ENCODE measurements around the gene KRAS.

The KRAS gene

GRCh38 chr12:25264862-25265261, 14.1 kb upstream of the KRAS start:
- Mint-ChIP-seq H3K27me3 (no peaks in the 10 kb centered on the region), H3K36me3 (ENCODE audit: low read depth) (no peaks in the 10 kb centered on the region), H3K27ac (no peak overlapping the region), H3K9me3 (no peaks in the 10 kb centered on the region), H3K4me1 (ENCODE audit: low read depth) (peaks cover 6% of the 10 kb centered on the region), H3K4me3 (no peak overlapping the region)
- no peak for DNase-seq

- Mint-ChIP-seq H3K36me3 (ENCODE audit: low read depth) (no peaks in the 10 kb centered on the region), H3K27me3 (no peaks in the 10 kb centered on the region), H3K4me3 (no peak overlapping the region), H3K27ac (no peak overlapping the region), H3K9me3 (no peaks in the 10 kb centered on the region), H3K4me1 (ENCODE audit: low read depth) (no peaks in the 10 kb centered on the region)
- no peak for DNase-seq
Measured at GRCh38 chr12:25264114-25264513, 13.4 kb upstream of the KRAS start.

GRCh38 chr12:25263594-25263993, 12.9 kb upstream of the KRAS start:
- H3K27ac Mint-ChIP-seq = no peak overlapping the region
- no peaks in the 10 kb centered on the region for H3K9me3 Mint-ChIP-seq
- H3K4me3 Mint-ChIP-seq = no peak overlapping the region
- H3K36me3 Mint-ChIP-seq (ENCODE audit: low read depth) = no peaks in the 10 kb centered on the region
- no peak for DNase-seq
- H3K27me3 Mint-ChIP-seq = no peaks in the 10 kb centered on the region
- no peaks in the 10 kb centered on the region for H3K4me1 Mint-ChIP-seq (ENCODE audit: low read depth)

GRCh38 chr12:25262389-25263074, 11.8 kb upstream of the KRAS start:
- Mint-ChIP-seq H3K36me3 (ENCODE audit: low read depth) (no peaks in the 10 kb centered on the region), H3K27ac (no peak overlapping the region), H3K9me3 (no peaks in the 10 kb centered on the region), H3K4me1 (ENCODE audit: low read depth) (no peaks in the 10 kb centered on the region), H3K27me3 (no peaks in the 10 kb centered on the region), H3K4me3 (no peak overlapping the region)
- DNase-seq = no peak

GRCh38 chr12:25257590-25258324, 7.0 kb upstream of the KRAS start:
- Mint-ChIP-seq H3K36me3 (ENCODE audit: low read depth) (no peaks in the 10 kb centered on the region), H3K27me3 (no peaks in the 10 kb centered on the region), H3K4me1 (ENCODE audit: low read depth) (peaks cover 10% of the 10 kb centered on the region), H3K4me3 (no peak overlapping the region), H3K9me3 (no peaks in the 10 kb centered on the region), H3K27ac (no peak overlapping the region)
- DNase-seq = no peak

- no peak for DNase-seq
- Mint-ChIP-seq H3K27me3 (no peaks in the 10 kb centered on the region), H3K27ac (no peak overlapping the region), H3K4me3 (no peak overlapping the region), H3K36me3 (ENCODE audit: low read depth) (no peaks in the 10 kb centered on the region), H3K9me3 (no peaks in the 10 kb centered on the region), H3K4me1 (ENCODE audit: low read depth) (peaks cover 15% of the 10 kb centered on the region)
Measured at GRCh38 chr12:25256826-25257225, 6.1 kb upstream of the KRAS start.

GRCh38 chr12:25256005-25256404, 5.3 kb upstream of the KRAS start:
- no peaks in the 10 kb centered on the region for H3K9me3 Mint-ChIP-seq
- H3K4me1 Mint-ChIP-seq (ENCODE audit: low read depth) = peaks cover 20% of the 10 kb centered on the region
- DNase-seq = no peak
- no peak overlapping the region for H3K4me3 Mint-ChIP-seq
- no peak overlapping the region for H3K27ac Mint-ChIP-seq
- no peaks in the 10 kb centered on the region for H3K36me3 Mint-ChIP-seq (ENCODE audit: low read depth)
- H3K27me3 Mint-ChIP-seq = no peaks in the 10 kb centered on the region

- Mint-ChIP-seq H3K27me3 (no peaks in the 10 kb centered on the region), H3K4me3 (no peak overlapping the region), H3K4me1 (ENCODE audit: low read depth) (peaks cover 25% of the 10 kb centered on the region), H3K27ac (no peak overlapping the region), H3K36me3 (ENCODE audit: low read depth) (peaks cover 6% of the 10 kb centered on the region), H3K9me3 (no peaks in the 10 kb centered on the region)
- DNase-seq = no peak
Measured at GRCh38 chr12:25254271-25254880, 3.6 kb upstream of the KRAS start.

- Mint-ChIP-seq H3K27ac (no peak overlapping the region), H3K4me3 (no peak overlapping the region), H3K36me3 (ENCODE audit: low read depth) (peaks cover 7% of the 10 kb centered on the region), H3K4me1 (ENCODE audit: low read depth) (peaks cover 30% of the 10 kb centered on the region), H3K27me3 (no peaks in the 10 kb centered on the region), H3K9me3 (no peaks in the 10 kb centered on the region)
- no peak for DNase-seq
Measured at GRCh38 chr12:25253371-25254068, 2.8 kb upstream of the KRAS start.

GRCh38 chr12:25252946-25253345, 2.2 kb upstream of the KRAS start:
- Mint-ChIP-seq H3K27ac (no peak overlapping the region), H3K9me3 (no peaks in the 10 kb centered on the region), H3K4me1 (ENCODE audit: low read depth) (peaks cover 34% of the 10 kb centered on the region), H3K36me3 (ENCODE audit: low read depth) (peaks cover 11% of the 10 kb centered on the region), H3K27me3 (no peaks in the 10 kb centered on the region), H3K4me3 (no peak overlapping the region)
- no peak for DNase-seq

- peaks cover 41% of the 10 kb centered on the region for H3K4me1 Mint-ChIP-seq (ENCODE audit: low read depth)
- H3K27me3 Mint-ChIP-seq = no peaks in the 10 kb centered on the region
Measured at GRCh38 chr12:25251769-25252168, 1.0 kb upstream of the KRAS start.

GRCh38 chr12:25249931-25250738, 594 bp downstream of the KRAS start:
- H3K27ac Mint-ChIP-seq = peak overlapping the region; percentile 92
- H3K36me3 Mint-ChIP-seq (ENCODE audit: low read depth) = peaks cover 27% of the 10 kb centered on the region
- H3K9me3 Mint-ChIP-seq = no peaks in the 10 kb centered on the region
- DNase-seq = peak; percentile 68
- H3K4me1 Mint-ChIP-seq (ENCODE audit: low read depth) = peaks cover 48% of the 10 kb centered on the region
- peak overlapping the region; percentile 89 for H3K4me3 Mint-ChIP-seq
- H3K27me3 Mint-ChIP-seq = no peaks in the 10 kb centered on the region

More at GRCh38 chr12:25251769-25252168, 1.0 kb upstream of the KRAS start:
- Mint-ChIP-seq H3K9me3 (no peaks in the 10 kb centered on the region), H3K4me3 (peak overlapping the region; percentile 89), H3K27ac (peak overlapping the region; percentile 26), H3K36me3 (ENCODE audit: low read depth) (peaks cover 18% of the 10 kb centered on the region)
- no peak for DNase-seq

- no peaks in the 10 kb centered on the region for H3K9me3 Mint-ChIP-seq
- H3K4me3 Mint-ChIP-seq = peak overlapping the region; percentile 89
- no peaks in the 10 kb centered on the region for H3K27me3 Mint-ChIP-seq
- peaks cover 41% of the 10 kb centered on the region for H3K36me3 Mint-ChIP-seq (ENCODE audit: low read depth)
- no peak for DNase-seq
- H3K4me1 Mint-ChIP-seq (ENCODE audit: low read depth) = peaks cover 57% of the 10 kb centered on the region
- no peak overlapping the region for H3K27ac Mint-ChIP-seq
Measured at GRCh38 chr12:25248732-25249131, 2.0 kb downstream of the KRAS start.

GRCh38 chr12:25248137-25248536, 2.6 kb downstream of the KRAS start:
- H3K4me1 Mint-ChIP-seq (ENCODE audit: low read depth) = peaks cover 57% of the 10 kb centered on the region
- no peaks in the 10 kb centered on the region for H3K27me3 Mint-ChIP-seq
- DNase-seq = no peak
- H3K9me3 Mint-ChIP-seq = no peaks in the 10 kb centered on the region
- H3K4me3 Mint-ChIP-seq = peak overlapping the region; percentile 23
- no peak overlapping the region for H3K27ac Mint-ChIP-seq
- peaks cover 47% of the 10 kb centered on the region for H3K36me3 Mint-ChIP-seq (ENCODE audit: low read depth)

Measured in activated T-cell treated with anti-CD3 and anti-CD28 coated beads, Interleukin-2, amount 50 U/mL, for 24 hours (primary cell).